ENCODE results near the gene PDZD7. TPM values are rescaled to one million over a fixed set of nuclear protein-coding genes. Genes with fewer than 3 reads are reported as not detected.

Gene PDZD7
- total and polyA plus RNA-seq, 9 of the 15 experiments (the other 6 are each of a cell fraction or from before 2014, with no cell fraction given), result 0.04 to 0.24 (median 0.08) TPM; not detected in 3

- TF ChIP-seq POLR2G (IDR thresholded peaks at IDR 0.05; ENCODE audit: low read depth, low read length) (peak; percentile 64), CTCF (IDR thresholded peaks at IDR 0.05 in 2 of 3, conservative IDR thresholded peaks at IDR 0.05 in 1 of 3; ENCODE audit: insufficient read depth in 2 of 3, low read depth in 1 of 3, low read length in 3 of 3) (peak; percentile 57 to 71 (median 67)), POLR3G (IDR thresholded peaks at IDR 0.05; ENCODE audit: extremely low read depth, insufficient read length, insufficient replicate concordance) (no peak), E2F6 (IDR thresholded peaks at IDR 0.05; ENCODE audit: borderline replicate concordance in 1 of 2, extremely low read depth in 1 of 2, insufficient read depth in 1 of 2, insufficient read length in 1 of 2, low read depth in 1 of 2, low read length in 1 of 2, poor library complexity in 1 of 2, severe bottlenecking in 1 of 2) (peak; percentile 21 to 60), RBFOX2 (IDR thresholded peaks at IDR 0.05; ENCODE audit: low read depth, low read length) (peak; percentile 38; the same call in 1 of the 2 replicates), ZFX (CRISPR knock-in tag; IDR thresholded peaks at IDR 0.05) (peak; percentile 9; the same call in 1 of the 2 replicates), CTCFL (IDR thresholded peaks at IDR 0.05; ENCODE audit: borderline replicate concordance, insufficient read depth, low read depth, low read length, poor library complexity, severe bottlenecking) (peak; percentile 83), NCOR1 (IDR thresholded peaks at IDR 0.05) (no peak), XRCC5 (IDR thresholded peaks at IDR 0.05; ENCODE audit: low read depth, low read length) (peak; percentile 50; the same call in 1 of the 2 replicates), ZNF609 (CRISPR knock-in tag; IDR thresholded peaks at IDR 0.05; ENCODE audit: borderline replicate concordance) (no peak), FOXA3 (CRISPR knock-in tag; conservative IDR thresholded peaks at IDR 0.05 in 1 of 2, IDR thresholded peaks at IDR 0.05 in 1 of 2) (no peak), ZNF778 (CRISPR knock-in tag; IDR thresholded peaks at IDR 0.05) (no peak), CXXC5 (CRISPR knock-in tag; IDR thresholded peaks at IDR 0.05) (0 out of 2 replicates have a peak, but pooled peaks have one; percentile 34), RAD21 (CRISPR knock-in tag; conservative IDR thresholded peaks at IDR 0.05 in 1 of 2, IDR thresholded peaks at IDR 0.05 in 1 of 2) (peak in 1 of 2 experiments; percentile 31; a peak in 3 of 4 replicates)
Observed at GRCh38 chr10:100969187-100970075, 61.5 kb downstream of the PDZD7 start, which contains the start of gene SEMA4G (continued).
